HUES48 (cell line): ENCODE measurements around the gene COL4A2.
"Not testable (repeated sequence)": the region's sequence is repeated elsewhere in the genome, so short reads cannot be mapped to it uniquely, and the experiment has no call there.

Experiments
- H3K27ac ChIP-seq: one replicate; pipeline ENCODE4 v1.7.0; 2013; ENCODE audit warnings: low read depth, low read length, inconsistent platforms
- H3K27me3 ChIP-seq: 2 replicates; pipeline ENCODE4 v1.6.1; 2013; ENCODE audit warnings: mild to moderate bottlenecking, low read length; ENCODE audit not compliant: control insufficient read depth, insufficient read depth
- H3K36me3 ChIP-seq: 2 replicates; pipeline ENCODE4 v1.6.1; 2013; ENCODE audit warnings: low read length; ENCODE audit not compliant: control insufficient read depth, insufficient read depth
- H3K4me1 ChIP-seq: 2 replicates; pipeline ENCODE4 v1.6.1; 2013; ENCODE audit warnings: mild to moderate bottlenecking, low read length; ENCODE audit not compliant: control insufficient read depth, insufficient read depth
- H3K4me3 ChIP-seq: 2 replicates; pipeline ENCODE4 v1.5.1; 2013; ENCODE audit warnings: mild to moderate bottlenecking, low read depth, low read length
- H3K9ac ChIP-seq: 2 replicates; pipeline ENCODE4 v1.6.1; 2013; ENCODE audit warnings: mild to moderate bottlenecking, low read depth, low read length, moderate library complexity
- H3K9me3 ChIP-seq: 2 replicates; pipeline ENCODE4 v1.6.1; 2013; ENCODE audit warnings: low read length; ENCODE audit not compliant: control insufficient read depth, insufficient read depth

Gene COL4A2

GRCh38 chr13:110310541-110311442 is 3.7 kb downstream of the COL4A2 start:
- Histone ChIP-seq H3K27ac (no peak overlapping the region), H3K4me3 (no peak overlapping the region), H3K27me3 (peaks cover 23% of the 10 kb centered on the region), H3K36me3 (no peaks in the 10 kb centered on the region; the same call in 1 of the 2 replicates), H3K4me1 (peaks cover 2% of the 10 kb centered on the region), H3K9me3 (no peaks in the 10 kb centered on the region), H3K9ac (no peak overlapping the region)

GRCh38 chr13:110311443-110312338 is 4.6 kb downstream of the COL4A2 start:
- no peak overlapping the region for H3K9ac ChIP-seq
- H3K4me1 ChIP-seq = no peaks in the 10 kb centered on the region; the same call in 1 of the 2 replicates
- H3K36me3 ChIP-seq = peaks cover 2% of the 10 kb centered on the region; the same call in 1 of the 2 replicates
- H3K4me3 ChIP-seq = no peak overlapping the region
- no peaks in the 10 kb centered on the region for H3K9me3 ChIP-seq
- H3K27me3 ChIP-seq = peaks cover 19% of the 10 kb centered on the region
- peak overlapping the region; percentile 24 for H3K27ac ChIP-seq

GRCh38 chr13:110312339-110313031 is 5.4 kb downstream of the COL4A2 start:
- Histone ChIP-seq H3K4me1 (no peaks in the 10 kb centered on the region; the same call in 1 of the 2 replicates), H3K36me3 (peaks cover 8% of the 10 kb centered on the region), H3K4me3 (no peak overlapping the region), H3K9me3 (no peaks in the 10 kb centered on the region), H3K9ac (no peak overlapping the region), H3K27me3 (peaks cover 18% of the 10 kb centered on the region), H3K27ac (no peak overlapping the region)

- not testable (repeated sequence) for H3K27me3 ChIP-seq, H3K9me3 ChIP-seq, H3K4me3 ChIP-seq, H3K27ac ChIP-seq, H3K36me3 ChIP-seq, H3K4me1 ChIP-seq, H3K9ac ChIP-seq
These were observed 6.2 kb downstream of the COL4A2 start for GRCh38 chr13:110313261-110313660.

- H3K36me3 ChIP-seq, H3K9ac ChIP-seq, H3K27me3 ChIP-seq, H3K4me3 ChIP-seq, H3K9me3 ChIP-seq, H3K27ac ChIP-seq, H3K4me1 ChIP-seq: not testable (repeated sequence)
These were observed 6.6 kb downstream of the COL4A2 start for GRCh38 chr13:110313733-110314132.

GRCh38 chr13:110314516-110315245 is 7.6 kb downstream of the COL4A2 start:
- no peak overlapping the region for H3K27ac ChIP-seq
- peaks cover 8% of the 10 kb centered on the region for H3K36me3 ChIP-seq
- peaks cover 6% of the 10 kb centered on the region for H3K4me1 ChIP-seq
- H3K4me3 ChIP-seq = no peak overlapping the region
- H3K9ac ChIP-seq = no peak overlapping the region
- H3K27me3 ChIP-seq = no peaks in the 10 kb centered on the region
- H3K9me3 ChIP-seq = no peaks in the 10 kb centered on the region

- H3K9me3 ChIP-seq = no peaks in the 10 kb centered on the region
- no peak overlapping the region for H3K27ac ChIP-seq
- H3K4me3 ChIP-seq = no peak overlapping the region
- no peak overlapping the region for H3K9ac ChIP-seq
- no peaks in the 10 kb centered on the region for H3K27me3 ChIP-seq
- peaks cover 11% of the 10 kb centered on the region for H3K4me1 ChIP-seq
- H3K36me3 ChIP-seq = peaks cover 8% of the 10 kb centered on the region
These were observed 9.1 kb downstream of the COL4A2 start for GRCh38 chr13:110316196-110316595.

- H3K9me3 ChIP-seq = no peaks in the 10 kb centered on the region
- H3K9ac ChIP-seq = no peak overlapping the region
- H3K27ac ChIP-seq = no peak overlapping the region
- no peak overlapping the region for H3K4me3 ChIP-seq
- peaks cover 11% of the 10 kb centered on the region for H3K4me1 ChIP-seq
- peaks cover 8% of the 10 kb centered on the region for H3K36me3 ChIP-seq
- H3K27me3 ChIP-seq = no peaks in the 10 kb centered on the region
These were observed 10.0 kb downstream of the COL4A2 start for GRCh38 chr13:110317093-110317492.

- H3K27ac ChIP-seq = no peak overlapping the region
- no peak overlapping the region for H3K4me3 ChIP-seq
- no peak overlapping the region for H3K9ac ChIP-seq
- peaks cover 11% of the 10 kb centered on the region for H3K4me1 ChIP-seq
- no peaks in the 10 kb centered on the region for H3K9me3 ChIP-seq
- H3K36me3 ChIP-seq = peaks cover 8% of the 10 kb centered on the region
- no peaks in the 10 kb centered on the region for H3K27me3 ChIP-seq
These were observed 10.6 kb downstream of the COL4A2 start for GRCh38 chr13:110317496-110318195.

GRCh38 chr13:110318920-110319319 is 11.8 kb downstream of the COL4A2 start:
- Histone ChIP-seq H3K36me3 (peaks cover 8% of the 10 kb centered on the region), H3K9ac (no peak overlapping the region), H3K27ac (no peak overlapping the region), H3K4me3 (no peak overlapping the region), H3K9me3 (no peaks in the 10 kb centered on the region), H3K4me1 (peaks cover 15% of the 10 kb centered on the region), H3K27me3 (no peaks in the 10 kb centered on the region)
